Measurements from ENCODE around the gene SNRK. TPM values are rescaled to one million over a fixed set of nuclear protein-coding genes. Genes with fewer than 3 reads are reported as not detected.

SNRK gene
- total and polyA plus RNA-seq, 2 of the 13 experiments (the other 11 are each of a cell fraction or from before 2014, with no cell fraction given): 11.4 to 16.1 TPM

DNA sequence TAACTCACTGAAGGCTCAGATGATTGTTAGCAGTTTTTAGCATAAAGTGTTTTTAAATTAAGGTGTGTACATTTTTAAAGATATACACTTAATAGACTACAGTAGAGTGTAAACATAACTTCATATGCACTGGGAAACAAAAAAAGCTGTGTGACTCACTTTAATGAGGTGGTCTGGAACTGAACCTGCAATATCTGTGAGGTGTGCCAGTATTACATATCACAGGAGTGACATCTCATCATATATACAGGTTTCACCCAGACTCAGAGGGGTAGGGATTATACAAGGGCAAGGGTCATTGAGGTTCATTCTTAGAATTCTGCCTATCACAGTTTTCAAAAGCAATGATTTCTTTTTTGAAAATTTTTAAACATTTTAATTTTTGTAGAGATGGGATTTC, 7.3 kb upstream of the SNRK start:
- Histone ChIP-seq H3K4me3 (replicated peaks in 1 of 3; ENCODE audit: insufficient read depth in 1 of 3, low read depth in 2 of 3, low read length in 3 of 3) (no peak overlapping the region), H3K9ac (ENCODE audit: insufficient read depth, low read depth, low read length) (no peak overlapping the region), H3K4me2 (ENCODE audit: low read depth, low read length) (no peak overlapping the region), H3K79me2 (ENCODE audit: insufficient read depth, low read length) (no peaks in the 10 kb centered on the region), H2AFZ (ENCODE audit: low read length) (no peak overlapping the region), H3K36me3 (replicated peaks in 1 of 2; ENCODE audit: control insufficient read depth in 1 of 2, insufficient read depth in 2 of 2, low read length in 2 of 2) (no peaks in the 10 kb centered on the region), H4K20me1 (ENCODE audit: insufficient read depth, low read length) (no peaks in the 10 kb centered on the region), H3K4me1 (ENCODE audit: insufficient read depth, low read length) (no peaks in the 10 kb centered on the region), H3K27me3 (ENCODE audit: control insufficient read depth in 1 of 2, insufficient read depth in 2 of 2, low read length in 2 of 2) (peaks cover 0 to 14% of the 10 kb centered on the region in 2 experiments; a peak in 3 of 5 replicates), H3K27ac (ENCODE audit: extremely low read length, insufficient read depth, low read length) (no peak overlapping the region), H3K9me3 (ENCODE audit: low read length) (no peaks in the 10 kb centered on the region)
- BruUV-seq (replicated peaks): no TSS peak
- ChIA-PET CTCF (ENCODE audit: low intra/inter-chr PET ratio, low total read pairs) (no interaction called here), POLR2A (no interaction called here)
- ATAC-seq: no peak
- intact Hi-C loops (cut with micrococcal nuclease; ENCODE audit: unreplicated experiment): no loop called here
- TF ChIP-seq TFDP1 (CRISPR knock-in tag; IDR thresholded peaks at IDR 0.05; ENCODE audit: borderline replicate concordance): no peak
- no peak for TF ChIP-seq ZNF598 (CRISPR knock-in tag; IDR thresholded peaks at IDR 0.05; ENCODE audit: borderline replicate concordance)
- TF ChIP-seq NFE2 (CRISPR knock-in tag; IDR thresholded peaks at IDR 0.05): no peak
- no peak for TF ChIP-seq ZNF773 (CRISPR knock-in tag; IDR thresholded peaks at IDR 0.05; ENCODE audit: borderline replicate concordance)
- TF ChIP-seq HNRNPK (IDR thresholded peaks at IDR 0.05; ENCODE audit: low read depth, low read length, poor library complexity, severe bottlenecking): no peak
- no peak for TF ChIP-seq PAWR (CRISPR knock-in tag; IDR thresholded peaks at IDR 0.05; ENCODE audit: borderline replicate concordance)
- no peak for TF ChIP-seq ZNF549 (CRISPR knock-in tag; IDR thresholded peaks at IDR 0.05)
- TF ChIP-seq, protein P1, sequence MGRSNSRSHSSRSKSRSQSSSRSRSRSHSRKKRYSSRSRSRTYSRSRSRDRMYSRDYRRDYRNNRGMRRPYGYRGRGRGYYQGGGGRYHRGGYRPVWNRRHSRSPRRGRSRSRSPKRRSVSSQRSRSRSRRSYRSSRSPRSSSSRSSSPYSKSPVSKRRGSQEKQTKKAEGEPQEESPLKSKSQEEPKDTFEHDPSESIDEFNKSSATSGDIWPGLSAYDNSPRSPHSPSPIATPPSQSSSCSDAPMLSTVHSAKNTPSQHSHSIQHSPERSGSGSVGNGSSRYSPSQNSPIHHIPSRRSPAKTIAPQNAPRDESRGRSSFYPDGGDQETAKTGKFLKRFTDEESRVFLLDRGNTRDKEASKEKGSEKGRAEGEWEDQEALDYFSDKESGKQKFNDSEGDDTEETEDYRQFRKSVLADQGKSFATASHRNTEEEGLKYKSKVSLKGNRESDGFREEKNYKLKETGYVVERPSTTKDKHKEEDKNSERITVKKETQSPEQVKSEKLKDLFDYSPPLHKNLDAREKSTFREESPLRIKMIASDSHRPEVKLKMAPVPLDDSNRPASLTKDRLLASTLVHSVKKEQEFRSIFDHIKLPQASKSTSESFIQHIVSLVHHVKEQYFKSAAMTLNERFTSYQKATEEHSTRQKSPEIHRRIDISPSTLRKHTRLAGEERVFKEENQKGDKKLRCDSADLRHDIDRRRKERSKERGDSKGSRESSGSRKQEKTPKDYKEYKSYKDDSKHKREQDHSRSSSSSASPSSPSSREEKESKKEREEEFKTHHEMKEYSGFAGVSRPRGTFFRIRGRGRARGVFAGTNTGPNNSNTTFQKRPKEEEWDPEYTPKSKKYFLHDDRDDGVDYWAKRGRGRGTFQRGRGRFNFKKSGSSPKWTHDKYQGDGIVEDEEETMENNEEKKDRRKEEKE (IDR thresholded peaks at IDR 0.05): no peak
- TF ChIP-seq EHMT2 (IDR thresholded peaks at IDR 0.05; ENCODE audit: borderline replicate concordance, low read depth, low read length): no peak
- no peak for TF ChIP-seq ZNF737 (CRISPR knock-in tag; IDR thresholded peaks at IDR 0.05; ENCODE audit: borderline replicate concordance)
- no peak for TF ChIP-seq CCDC6 (CRISPR knock-in tag; IDR thresholded peaks at IDR 0.05)
- TF ChIP-seq ZNF83 (CRISPR knock-in tag; IDR thresholded peaks at IDR 0.05; ENCODE audit: borderline replicate concordance): no peak
- no peak for TF ChIP-seq SMAD3 (CRISPR knock-in tag; IDR thresholded peaks at IDR 0.05)
- no peak for TF ChIP-seq SOX5 (CRISPR knock-in tag; IDR thresholded peaks at IDR 0.05; ENCODE audit: borderline replicate concordance)
- TF ChIP-seq ZNF768 (CRISPR knock-in tag; IDR thresholded peaks at IDR 0.05): no peak
- TF ChIP-seq ZNF572 (CRISPR knock-in tag; IDR thresholded peaks at IDR 0.05): no peak
- no peak for TF ChIP-seq ARNT2 (CRISPR knock-in tag; IDR thresholded peaks at IDR 0.05; ENCODE audit: low read depth)
- TF ChIP-seq KDM5B (CRISPR knock-in tag; IDR thresholded peaks at IDR 0.05; ENCODE audit: borderline replicate concordance): no peak
- FAIRE-seq: no peak
- no peak for DNase-seq (ENCODE audit: low spot score)
- in situ Hi-C loops (cut with HindIII; ENCODE audit: extremely low pct_ligation_motif_present, low pct_unique_long_range_greater_than_20kb): no loop called here

Measured in HepG2 (cell line).